GM18508 (cell line): ENCODE results near the gene PRLH.
"Not testable (repeated sequence)": the region's sequence is repeated elsewhere in the genome, so short reads cannot be mapped to it uniquely, and the experiment has no call there.

Source experiments
- ATAC-seq: cut with Tn5 transposase; IDR thresholded peaks from one replicate; pipeline ENCODE4 v1.9.1; 2021; ENCODE audit warnings: moderate number of reproducible peaks; ENCODE audit not compliant: insufficient read depth, unreplicated experiment

Gene PRLH

DNA sequence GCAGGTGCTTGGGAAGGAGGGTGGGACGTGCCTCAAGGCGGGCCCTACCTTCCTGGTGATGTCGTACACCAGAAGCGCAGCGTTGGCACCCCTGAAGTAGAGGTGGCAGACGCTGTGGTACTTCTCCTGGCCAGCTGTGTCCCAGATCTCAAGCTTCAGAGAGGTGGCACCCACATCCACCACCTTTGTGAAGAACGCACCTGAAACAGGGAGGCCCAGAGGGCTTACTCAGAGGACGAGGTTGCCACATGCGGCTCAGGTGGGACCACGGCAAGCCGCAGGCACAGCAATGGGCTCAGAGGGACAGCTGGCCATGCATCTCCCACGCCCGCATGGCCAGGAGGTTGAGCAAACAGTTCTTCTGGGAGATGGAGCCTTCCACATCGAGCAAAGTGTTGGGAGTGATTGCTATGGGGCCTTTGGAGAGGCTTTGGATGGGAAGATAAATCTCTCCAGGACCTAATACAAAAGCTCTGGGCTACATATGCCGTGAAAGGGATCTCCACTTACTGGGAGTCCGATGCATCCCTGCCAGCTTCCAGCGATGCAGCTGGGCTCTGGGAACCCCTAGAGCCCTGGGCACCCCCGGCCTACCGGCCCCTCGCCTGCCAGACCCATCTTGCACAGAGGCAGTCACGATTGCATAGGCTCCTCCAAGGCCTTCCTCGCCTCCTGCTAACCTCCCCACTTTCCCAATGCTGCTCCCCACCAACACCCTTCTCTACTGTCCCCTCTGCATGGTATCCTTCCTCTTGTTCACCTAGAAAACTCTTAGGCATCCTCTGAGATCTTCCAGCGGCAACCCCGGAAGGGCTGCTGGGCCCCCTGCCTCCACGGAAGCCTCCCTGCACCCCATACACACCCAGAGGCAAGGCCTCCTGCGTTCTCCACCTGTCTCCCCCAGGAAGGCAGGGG, 11.8 kb downstream of the PRLH start:
- ATAC-seq, result no peak

DNA sequence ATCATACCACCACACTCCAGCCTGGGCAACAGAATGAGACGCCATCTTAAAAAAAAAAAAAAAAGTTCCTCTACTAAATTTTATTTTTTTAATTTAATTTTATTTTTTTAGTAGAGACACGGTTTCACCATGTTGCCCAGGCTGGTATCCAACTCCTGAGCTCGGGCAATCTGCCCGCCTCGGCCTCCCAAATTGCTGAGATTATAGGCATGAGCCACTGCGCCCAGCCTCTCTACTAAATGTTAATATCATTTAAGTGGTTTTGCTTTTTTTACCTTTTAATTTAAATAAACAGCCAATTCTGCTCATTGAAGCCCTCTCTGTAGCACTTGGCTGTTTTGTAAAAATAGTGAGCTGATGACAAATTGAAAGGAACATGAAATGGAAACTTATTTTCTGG, 15.0 kb downstream of the PRLH start:
- ATAC-seq, result no peak

GRCh38 chr2:237581751-237582746, 15.7 kb downstream of the PRLH start:
- ATAC-seq, result no peak

DNA sequence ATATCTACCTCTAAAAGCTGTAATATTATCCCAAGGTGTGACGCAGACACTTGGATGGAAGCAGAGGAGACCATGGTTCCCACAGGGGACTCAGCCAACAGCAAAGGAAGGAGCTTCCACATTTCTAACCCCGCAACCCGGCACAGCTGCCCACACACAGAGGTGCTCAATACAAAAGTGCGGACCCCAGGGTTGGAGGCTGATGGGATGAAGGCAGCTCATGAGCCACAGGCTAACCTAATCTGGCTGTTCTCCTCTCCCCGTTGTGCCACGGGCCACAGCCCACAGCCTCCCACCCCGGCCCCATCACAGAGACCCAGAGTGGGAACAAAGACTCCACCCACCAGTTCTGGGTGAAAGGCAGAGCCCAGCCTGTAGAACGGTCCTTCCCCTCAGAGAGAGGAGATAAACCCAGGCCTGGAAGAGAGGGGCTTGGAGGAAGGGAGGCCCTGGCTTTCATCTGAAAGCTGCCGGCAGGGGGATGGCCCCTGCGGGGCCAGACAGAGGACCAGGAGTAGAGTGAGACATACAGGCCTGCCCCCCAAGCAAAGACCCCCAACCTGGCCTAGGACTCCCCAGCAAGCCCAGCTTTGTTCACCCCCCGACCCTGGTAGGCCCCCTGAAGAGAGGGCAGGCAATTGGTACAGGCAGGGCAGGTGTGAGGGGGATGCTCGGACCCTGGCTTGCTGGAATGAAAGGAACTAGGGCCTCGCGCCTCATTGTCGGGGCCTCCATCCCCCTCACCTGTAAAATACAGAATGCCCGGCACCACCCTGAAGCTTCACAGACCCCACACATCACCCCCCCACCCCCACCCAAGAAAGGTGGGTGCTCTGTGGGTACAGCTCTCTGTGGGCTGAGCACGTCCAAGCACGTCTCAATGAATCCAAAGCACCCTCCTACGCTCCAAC, 17.3 kb downstream of the PRLH start:
- no peak for ATAC-seq

- ATAC-seq, result no peak
Observed at GRCh38 chr2:237585590-237586221, 19.3 kb downstream of the PRLH start.

GRCh38 chr2:237588044-237588696, 21.8 kb downstream of the PRLH start:
- ATAC-seq, result no peak

- no peak for ATAC-seq
Observed at GRCh38 chr2:237590272-237591140, 24.1 kb downstream of the PRLH start, which contains the start of gene RAB17. RAB17 (minus strand) TSS chr2:237590734; CDS start chr2:237586154, 4,580 bp downstream.

- no peak for ATAC-seq
Observed at GRCh38 chr2:237591141-237591881, 24.9 kb downstream of the PRLH start.

GRCh38 chr2:237592425-237592980, 26.1 kb downstream of the PRLH start:
- ATAC-seq, result no peak

GRCh38 chr2:237593036-237593435, 26.7 kb downstream of the PRLH start:
- no peak for ATAC-seq

DNA sequence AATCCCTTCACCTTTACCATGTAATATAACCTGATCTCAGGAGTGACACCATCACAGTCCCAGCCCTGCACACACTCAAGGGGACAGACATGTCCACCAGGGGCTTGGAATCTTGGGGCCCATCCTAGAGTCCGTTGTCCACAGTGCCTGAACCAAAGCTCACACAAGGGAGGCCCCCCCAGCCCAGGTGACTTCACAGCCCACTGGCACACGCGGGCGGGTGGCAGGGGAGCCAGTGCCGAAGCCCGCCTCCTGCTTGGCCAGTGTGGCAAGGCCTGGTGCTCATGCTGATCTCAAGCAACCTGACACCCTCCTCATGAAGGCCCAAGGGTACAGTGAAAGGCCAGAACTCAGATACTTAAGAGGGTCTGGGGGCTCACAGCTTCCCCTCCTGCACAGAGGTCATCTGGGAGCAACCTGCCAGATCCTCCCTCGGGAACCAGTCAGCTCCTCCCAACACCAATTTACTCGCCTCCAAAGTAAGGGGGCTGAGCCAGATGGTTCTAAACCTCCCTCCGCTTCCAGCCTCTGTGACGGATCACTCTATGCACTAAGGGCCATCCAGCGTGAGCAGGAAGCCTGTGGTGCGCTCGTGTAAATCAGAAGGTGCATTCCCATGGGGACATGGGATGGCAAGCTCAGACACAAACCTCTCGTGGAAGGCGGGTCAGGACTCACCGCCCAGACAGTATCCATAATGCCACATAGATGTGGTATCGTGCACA, 27.4 kb downstream of the PRLH start:
- ATAC-seq, result no peak

DNA sequence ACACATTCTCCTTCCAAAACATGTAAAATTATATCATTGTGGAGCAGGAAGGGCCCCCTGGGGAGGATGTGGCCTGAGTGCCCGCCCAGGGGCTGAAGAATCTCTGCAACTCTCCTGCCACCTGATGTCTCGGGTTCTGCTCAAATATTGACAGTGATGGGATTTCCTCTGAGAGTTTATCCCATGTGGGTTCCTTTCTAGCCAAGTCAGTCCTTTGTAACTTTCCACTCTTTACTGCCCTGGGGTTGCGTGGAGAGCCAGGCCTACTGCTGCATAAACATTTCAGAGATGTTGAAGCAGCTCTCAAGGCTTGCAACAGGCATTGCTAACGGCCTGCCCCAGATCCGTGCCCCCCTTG, 28.1 kb downstream of the PRLH start:
- no peak for ATAC-seq

DNA sequence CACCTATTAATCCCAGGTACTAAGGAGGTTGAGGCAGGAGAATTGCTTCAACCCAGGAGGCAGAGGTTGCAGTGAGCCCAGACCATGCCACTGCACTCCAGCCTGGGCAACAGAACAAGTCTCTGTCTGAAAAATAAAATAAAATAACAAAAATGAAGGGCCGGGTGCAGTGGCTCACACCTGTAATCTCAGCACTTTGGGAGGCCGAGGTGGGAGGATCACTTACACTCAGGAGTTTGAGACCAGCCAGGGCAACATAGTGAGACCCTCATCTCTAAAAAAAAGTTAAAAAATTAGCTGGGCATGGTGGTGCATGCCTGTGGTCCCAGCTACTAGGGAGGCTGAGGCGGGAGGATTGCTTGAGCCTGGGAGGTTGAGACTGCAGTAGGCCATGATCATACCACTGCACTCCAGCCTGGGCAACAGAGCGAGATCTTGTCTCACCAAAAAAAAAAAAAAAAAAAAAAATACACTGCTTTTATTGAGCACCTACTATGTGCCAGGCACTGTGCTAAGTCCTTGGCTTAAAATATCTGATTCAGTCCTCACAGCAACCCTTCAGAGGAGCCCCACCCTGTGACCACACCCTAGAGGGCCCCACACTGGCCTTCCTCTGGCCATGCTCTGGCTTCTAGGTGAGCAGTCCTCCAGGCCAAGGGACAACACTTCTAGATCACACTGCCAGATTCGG, 29.6 kb downstream of the PRLH start:
- not testable (repeated sequence) for ATAC-seq

DNA sequence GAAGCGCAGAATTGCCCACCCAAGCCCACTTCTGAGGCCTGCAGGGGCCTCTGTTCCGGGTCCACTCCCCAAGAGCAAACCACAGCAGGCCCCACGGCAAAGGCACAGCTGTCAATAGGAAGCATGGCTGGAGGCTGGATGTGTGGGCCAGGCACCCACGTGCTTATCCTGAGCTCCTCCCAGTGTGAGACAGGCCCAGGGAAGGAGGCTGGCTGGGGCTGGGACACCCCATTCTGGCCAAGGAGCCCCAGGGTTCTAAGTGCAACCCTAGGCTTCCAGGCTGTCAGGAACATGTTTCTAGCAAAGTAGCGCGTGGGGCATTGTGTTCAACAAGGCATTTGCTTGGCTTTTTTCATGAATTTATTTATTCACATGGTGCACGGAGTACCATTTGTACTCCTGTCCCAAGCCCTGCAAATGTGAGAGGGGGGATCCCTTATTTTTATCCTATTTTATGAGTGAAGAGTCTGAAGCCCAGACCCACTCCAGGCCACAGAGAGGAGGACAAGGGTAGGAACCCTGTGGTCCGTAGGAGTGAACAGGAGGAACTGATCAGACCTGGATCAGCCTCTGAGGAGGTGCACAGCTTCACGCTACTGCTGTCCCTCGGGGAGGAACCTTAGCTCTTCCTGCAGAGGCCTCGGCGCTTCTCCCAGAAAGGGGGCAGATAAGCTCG, 30.3 kb downstream of the PRLH start:
- ATAC-seq, result no peak
